IPS-15b (cell line): ENCODE measurements around the gene PITPNC1.

Experiments used
- H3K27me3 ChIP-seq: one replicate; pipeline ENCODE4 v1.6.1; 2013; ENCODE audit warnings: low read length; ENCODE audit not compliant: control insufficient read depth, insufficient read depth
- H3K36me3 ChIP-seq: one replicate; pipeline ENCODE4 v1.6.1; 2013; ENCODE audit warnings: low read length; ENCODE audit not compliant: control insufficient read depth, insufficient read depth
- H3K4me1 ChIP-seq: one replicate; pipeline ENCODE4 v1.6.1; 2013; ENCODE audit warnings: mild to moderate bottlenecking, low read length; ENCODE audit not compliant: control insufficient read depth, insufficient read depth
- H3K4me3 ChIP-seq: one replicate; pipeline ENCODE4 v1.5.1; 2013; ENCODE audit warnings: low read depth, low read length
- H3K9ac ChIP-seq: one replicate; pipeline ENCODE4 v1.6.1; 2013; ENCODE audit warnings: low read depth, mild to moderate bottlenecking, low read length
- H3K9me3 ChIP-seq: one replicate; pipeline ENCODE4 v1.6.1; 2013; ENCODE audit warnings: mild to moderate bottlenecking, low read length; ENCODE audit not compliant: control insufficient read depth, insufficient read depth

Gene PITPNC1

DNA sequence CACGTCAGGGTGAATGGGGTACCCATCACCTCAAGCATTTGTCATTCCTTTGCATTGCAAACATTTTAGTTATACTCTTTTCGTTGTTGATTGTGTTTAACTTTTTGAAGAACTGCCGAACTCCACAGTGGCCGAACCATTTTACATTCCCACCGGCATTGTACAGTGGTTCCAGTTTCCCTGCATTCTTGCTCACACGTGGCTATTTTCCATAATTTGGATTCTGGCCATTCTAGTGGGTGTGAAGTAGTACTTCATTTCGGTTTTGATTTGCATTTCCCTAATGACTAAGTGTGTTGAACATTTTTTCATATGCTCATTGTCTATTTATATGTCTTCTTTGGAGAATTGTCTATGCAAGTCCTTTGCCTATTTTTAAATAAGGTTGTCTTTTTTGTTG is 353.6 kb downstream of the PITPNC1 start:
- Histone ChIP-seq H3K4me3 (no peak overlapping the region), H3K36me3 (peaks cover 28% of the 10 kb centered on the region), H3K9me3 (no peaks in the 10 kb centered on the region), H3K4me1 (peaks cover 15% of the 10 kb centered on the region), H3K9ac (no peak overlapping the region), H3K27me3 (no peaks in the 10 kb centered on the region)

DNA sequence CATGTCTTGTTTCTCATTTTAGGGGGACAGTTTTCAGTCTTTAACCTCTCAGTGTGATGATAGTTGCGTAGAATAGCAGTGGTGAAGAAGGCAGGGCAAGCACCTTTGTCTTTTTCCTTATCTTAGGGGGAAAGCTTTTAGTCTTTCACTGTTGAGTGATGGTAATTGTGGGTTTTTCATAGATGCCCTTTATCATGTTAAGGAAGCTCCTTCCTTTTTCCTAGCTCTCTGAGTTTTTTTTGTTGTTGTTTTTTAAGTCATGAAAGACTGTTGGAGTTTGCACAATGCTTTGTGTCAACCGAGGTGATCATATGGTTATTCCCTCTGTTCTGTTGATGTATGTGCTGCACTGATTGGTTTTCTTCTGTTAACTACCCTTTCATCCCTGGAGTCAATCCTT is 356.4 kb downstream of the PITPNC1 start:
- no peak overlapping the region for H3K9ac ChIP-seq
- H3K27me3 ChIP-seq = no peaks in the 10 kb centered on the region
- H3K36me3 ChIP-seq = peaks cover 27% of the 10 kb centered on the region
- no peaks in the 10 kb centered on the region for H3K9me3 ChIP-seq
- peaks cover 15% of the 10 kb centered on the region for H3K4me1 ChIP-seq
- no peak overlapping the region for H3K4me3 ChIP-seq

DNA sequence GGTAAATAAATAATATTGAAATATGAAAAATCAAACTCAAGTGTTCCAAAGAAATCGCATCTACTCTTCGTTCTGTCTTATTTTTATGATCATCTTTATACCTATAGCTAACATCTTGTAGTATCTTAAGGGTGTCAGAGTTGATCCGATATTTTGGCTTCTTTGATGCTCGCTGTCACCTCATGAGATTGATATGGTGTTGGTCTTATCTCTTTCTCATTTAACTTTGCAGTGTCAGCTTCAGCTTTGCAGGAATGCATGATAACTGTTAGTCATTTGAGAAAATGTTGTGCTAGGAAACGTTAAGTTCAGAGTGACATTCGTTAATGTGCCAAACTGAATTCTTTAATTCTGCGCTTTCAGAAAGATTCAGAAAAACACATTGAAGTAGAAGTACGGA is 360.1 kb downstream of the PITPNC1 start:
- Histone ChIP-seq H3K36me3 (peaks cover 28% of the 10 kb centered on the region), H3K4me3 (no peak overlapping the region)

DNA sequence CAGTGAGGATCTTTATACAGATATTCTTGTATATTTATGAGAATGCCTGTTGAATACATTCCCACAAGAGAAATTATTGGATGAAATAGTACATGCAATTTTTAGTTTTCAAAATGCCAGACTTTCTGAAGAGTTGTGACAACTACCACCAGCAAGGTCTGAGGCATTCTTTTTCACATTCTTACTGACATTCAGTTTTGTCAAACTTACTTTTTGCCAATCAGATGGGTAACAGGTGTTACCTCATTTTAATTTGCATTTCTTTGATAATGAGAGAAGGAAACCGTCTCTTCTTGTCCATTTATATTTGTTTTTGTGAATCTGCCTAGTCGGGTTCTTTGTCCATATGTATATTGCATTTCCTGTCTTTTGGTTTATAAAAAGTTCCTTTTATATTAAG is 364.9 kb downstream of the PITPNC1 start:
- H3K9ac ChIP-seq = no peak overlapping the region
- H3K9me3 ChIP-seq = no peaks in the 10 kb centered on the region
- H3K27me3 ChIP-seq = no peaks in the 10 kb centered on the region
- H3K36me3 ChIP-seq = peaks cover 35% of the 10 kb centered on the region
- H3K4me3 ChIP-seq = no peak overlapping the region
- no peaks in the 10 kb centered on the region for H3K4me1 ChIP-seq

More for the DNA sequence above, 360.1 kb downstream of the PITPNC1 start:
- Histone ChIP-seq H3K27me3 (no peaks in the 10 kb centered on the region), H3K9ac (no peak overlapping the region), H3K9me3 (no peaks in the 10 kb centered on the region), H3K4me1 (peaks cover 15% of the 10 kb centered on the region)
